SK-N-SH (cell line): Measurements from ENCODE around the gene PPP5C. TPM values are rescaled to one million over a fixed set of nuclear protein-coding genes. Genes with fewer than 3 reads are reported as not detected.
A peak's percentile ranks its signal among the peaks of the same experiment; 100 is the strongest.

Experiments
- CTCF ChIA-PET: fragments of 300-600, 350-600 bp; formaldehyde crosslinking; extraction: SDS; loops from one replicate; lab custom pipeline; 2021; lab: Yijun Ruan, JAX
- POLR2A ChIA-PET: fragments of 350-600 bp; sonication (Branson Sonifier 250); formaldehyde crosslinking; extraction: SDS; loops from one replicate; lab custom pipeline; 2020; ENCODE audit warnings: antibody characterized with exemption, inconsistent platforms; lab: Yijun Ruan, JAX
- DNase-seq: peaks from one replicate; pipeline ENCODE4 v3.0.0; 2012
- H2AFZ ChIP-seq: fragments of 200-600 bp; sonication (generic); 2 replicates; pipeline ENCODE4 v1.8.1; 2016; ENCODE audit warnings: antibody characterized with exemption, mild to moderate bottlenecking, low read depth
- H3F3A ChIP-seq: fragments of 200-600 bp; sonication (generic); replicated peaks from 2 replicates; pipeline ENCODE3; 2016; ENCODE audit warnings: antibody characterized with exemption, mild to moderate bottlenecking; ENCODE audit not compliant: insufficient read depth
- H3K27ac ChIP-seq, 2 experiments: fragments of 200-500 bp in 1 of 2; fragments of 200-600 bp in 1 of 2; sonication (Bioruptor generic) in 1 of 2; sonication (generic), shearing (Covaris generic) in 1 of 2; 2 replicates each; pipeline versions ENCODE4 v1.5.1 to v1.6.1; 2014 to 2016; ENCODE audit warnings: low read depth in 2 of 2, inconsistent platforms in 1 of 2, low read length in 1 of 2, mild to moderate bottlenecking in 1 of 2, mixed read lengths in 1 of 2
- H3K27me3 ChIP-seq: fragments of 200-600 bp; sonication (generic), shearing (Covaris generic); 2 replicates; pipeline ENCODE4 v1.6.1; 2016; ENCODE audit warnings: mixed run types; ENCODE audit not compliant: insufficient read depth
- H3K36me3 ChIP-seq, 2 experiments: fragments of 200-500 bp in 1 of 2; fragments of 200-600 bp in 1 of 2; sonication (Bioruptor generic) in 1 of 2; sonication (generic) in 1 of 2; replicated peaks in 1 of 2; 2 replicates each; pipeline versions ENCODE3 to v1.5.1; 2014 to 2016; ENCODE audit warnings: low read length in 1 of 2, mild to moderate bottlenecking in 1 of 2; ENCODE audit not compliant: insufficient read depth in 2 of 2, control insufficient read depth in 1 of 2
- H3K4me1 ChIP-seq, 2 experiments: fragments of 200-500 bp in 1 of 2; fragments of 200-600 bp in 1 of 2; sonication (Bioruptor generic) in 1 of 2; sonication (generic), shearing (Covaris generic) in 1 of 2; 2 replicates each; pipeline versions ENCODE4 v1.5.1 to v1.6.1; 2014 to 2016; ENCODE audit warnings: low read depth in 1 of 2, low read length in 1 of 2, mixed run types in 1 of 2; ENCODE audit not compliant: insufficient read depth in 2 of 2, control insufficient read depth in 1 of 2
- H3K4me2 ChIP-seq: fragments of 200-600 bp; sonication (generic), shearing (Covaris generic); 2 replicates; pipeline ENCODE4 v1.6.1; 2017; ENCODE audit warnings: mixed run types
- H3K4me3 ChIP-seq, 2 experiments: fragments of 200-500 bp in 1 of 2; fragments of 200-600 bp in 1 of 2; sonication (Bioruptor generic) in 1 of 2; sonication (generic), shearing (Covaris generic) in 1 of 2; 2 replicates each; pipeline versions ENCODE4 v1.5.1 to v1.8.1; 2014 to 2016; ENCODE audit warnings: low read depth in 2 of 2, inconsistent platforms in 1 of 2, low read length in 1 of 2, mild to moderate bottlenecking in 1 of 2, mixed read lengths in 1 of 2, moderate library complexity in 1 of 2
- H3K79me2 ChIP-seq: fragments of 200-600 bp; sonication (generic); 2 replicates; pipeline ENCODE4 v1.8.1; 2017; ENCODE audit warnings: mild to moderate bottlenecking; ENCODE audit not compliant: insufficient read depth
- H3K9ac ChIP-seq: fragments of 200-600 bp; sonication (generic); 2 replicates; pipeline ENCODE4 v1.6.1; 2017; ENCODE audit warnings: mixed run types
- H3K9me2 ChIP-seq: fragments of 200-600 bp; sonication (generic); 2 replicates; pipeline ENCODE4 v1.6.1; 2017; ENCODE audit warnings: mixed run types
- H3K9me3 ChIP-seq: fragments of 200-600 bp; sonication (generic); 2 replicates; pipeline ENCODE4 v1.6.1; 2017; ENCODE audit warnings: mixed run types, mild to moderate bottlenecking, moderate library complexity
- H4K20me1 ChIP-seq: fragments of 200-600 bp; sonication (generic); 2 replicates; pipeline ENCODE4 v1.6.1; 2017; ENCODE audit warnings: mild to moderate bottlenecking, mixed run types; ENCODE audit not compliant: insufficient read depth
- CHD2 ChIP-seq: fragments of 150-350 bp; IDR thresholded peaks from 2 replicates; pipeline ENCODE4 v1.6.1; 2018; ENCODE audit warnings: low read length; ENCODE audit not compliant: partially characterized antibody
- CTCF ChIP-seq: fragments of 200-600 bp; sonication (generic); IDR thresholded peaks from 2 replicates; pipeline ENCODE4 v1.6.1; 2017; ENCODE audit warnings: antibody characterized with exemption, mild to moderate bottlenecking, moderate library complexity
- EP300 ChIP-seq, 2 experiments: IDR thresholded peaks; 2 replicates each; pipeline versions ENCODE4 v1.4.0 to v1.6.1; 2012; ENCODE audit warnings: borderline replicate concordance in 1 of 2, low read depth in 1 of 2, low read length in 1 of 2
- EZH2phosphoT487 ChIP-seq: fragments of 200-600 bp; sonication (generic); IDR thresholded peaks from 2 replicates; pipeline ENCODE4 v1.6.1; 2017; ENCODE audit warnings: low read depth, mixed run types, mild to moderate bottlenecking, antibody characterized with exemption, moderate library complexity, borderline replicate concordance
- FOSL2 ChIP-seq: IDR thresholded peaks from 2 replicates; pipeline ENCODE4 v1.4.0; 2012; ENCODE audit warnings: low read depth, mild to moderate bottlenecking, moderate library complexity, borderline replicate concordance
- GABPA ChIP-seq: IDR thresholded peaks from 2 replicates; pipeline ENCODE4 v1.4.0; 2012; ENCODE audit warnings: low read depth, mild to moderate bottlenecking
- JUND ChIP-seq: IDR thresholded peaks from 2 replicates; pipeline ENCODE4 v1.4.0; 2012
- MAX ChIP-seq: IDR thresholded peaks from 2 replicates; pipeline ENCODE4 v1.4.0; 2012; ENCODE audit warnings: low read depth
- NFIC ChIP-seq: IDR thresholded peaks from 2 replicates; pipeline ENCODE4 v1.4.0; 2012; ENCODE audit warnings: borderline replicate concordance
- PBX3 ChIP-seq: IDR thresholded peaks from 2 replicates; pipeline ENCODE4; 2012
- RCOR1 ChIP-seq: fragments of 150-350 bp; IDR thresholded peaks from 2 replicates; pipeline ENCODE4 v1.6.1; 2017; ENCODE audit warnings: antibody characterized with exemption, low read length
- SMC3 ChIP-seq: IDR thresholded peaks from 2 replicates; pipeline ENCODE4 v1.6.1; 2012; ENCODE audit warnings: low read depth, low read length, improper control_type of control experiment
- TAF1 ChIP-seq: IDR thresholded peaks from 2 replicates; pipeline ENCODE4 v1.6.1; 2012; ENCODE audit warnings: low read depth, mild to moderate bottlenecking, low read length, moderate library complexity, borderline replicate concordance
- TCF12 ChIP-seq: IDR thresholded peaks from 2 replicates; pipeline ENCODE4 v1.4.0; 2012
- TEAD4 ChIP-seq: IDR thresholded peaks from 2 replicates; pipeline ENCODE4 v1.4.0; 2012; ENCODE audit warnings: mild to moderate bottlenecking, borderline replicate concordance; ENCODE audit not compliant: insufficient read depth
- USF2 ChIP-seq: fragments of 150-350 bp; IDR thresholded peaks from 2 replicates; pipeline ENCODE4 v1.6.1; 2017; ENCODE audit warnings: antibody characterized with exemption, low read length, low read depth, borderline replicate concordance
- ZBTB33 ChIP-seq: IDR thresholded peaks from 2 replicates; pipeline ENCODE4 v1.4.0; 2012; ENCODE audit warnings: low read depth, borderline replicate concordance
- WGBS: methylation state at CpG from one replicate; pipeline ENCODE4 v1.1.6; 2017; ENCODE audit warnings: low lambda C conversion rate; 5-methylcytosine and 5-hydroxymethylcytosine counted together
- polyA plus RNA-seq, 3 experiments: library from polyadenylated mRNA; depleted of rRNA; stranded (reverse); fragments of >200 nt; gene quantifications; 2 replicates each; pipeline ENCODE4 v1.2.3, GENCODE V29; 2012

PPP5C gene
- polyA plus RNA-seq, 1 of the 3 experiments (the other 2 are of a cell fraction): 162 TPM

GRCh38 chr19:46361915-46362314 lies 15.0 kb downstream of the PPP5C start:
- Histone ChIP-seq H3K9me2 (no peaks in the 10 kb centered on the region), H3K36me3 (peaks cover 18% of the 10 kb centered on the region in 2 experiments), H3K4me1 (peaks cover 4 to 16% of the 10 kb centered on the region in 2 experiments; a peak in 2 of 4 replicates), H3K27me3 (no peaks in the 10 kb centered on the region), H3K9me3 (no peaks in the 10 kb centered on the region), H4K20me1 (peaks cover 18% of the 10 kb centered on the region; the same call in 1 of the 2 replicates), H3K4me3 (no peak overlapping the region), H3K9ac (no peak overlapping the region), H3K4me2 (0 out of 2 replicates have a peak overlapping the region, but pooled peaks have one; percentile 24), H3F3A (peaks cover 6% of the 10 kb centered on the region), H3K79me2 (peaks cover 66% of the 10 kb centered on the region), H3K27ac (peak overlapping the region in 1 of 2 experiments; percentile 35; a peak in 2 of 4 replicates), H2AFZ (no peak overlapping the region)
- POLR2A ChIA-PET: no interaction called here
- DNase-seq: no peak
- CTCF ChIA-PET: interaction anchor here (1.0 kb wide), 1 partner anchor 15 kb away, joined by 3 read pairs; the partner anchor contains the start of gene PPP5C
- WGBS: 60% methylated on average over 2 of the region's 2 CpGs
- TF ChIP-seq EP300 (IDR thresholded peaks at IDR 0.05; ENCODE audit: borderline replicate concordance in 1 of 2, low read depth in 1 of 2, low read length in 1 of 2): no peak
- TF ChIP-seq FOSL2: no peak
- TF ChIP-seq TAF1: no peak
- TF ChIP-seq ZBTB33: no peak
- no peak for TF ChIP-seq EZH2phosphoT487
- TF ChIP-seq CHD2: no peak

- CTCF ChIA-PET: interaction anchor here (0.6 to 2.5 kb wide), 4 partner anchors 15 to 84 kb away, joined by 3 to 8 read pairs (median 4); partner anchors contain the start of gene PPP5C
- POLR2A ChIA-PET: no interaction called here
These were observed 17.5 kb downstream of the PPP5C start for GRCh38 chr19:46364359-46364758.

More at GRCh38 chr19:46364359-46364758, 17.5 kb downstream of the PPP5C start:
- TF ChIP-seq RCOR1: no peak
- no peak for TF ChIP-seq EP300 (IDR thresholded peaks at IDR 0.05; ENCODE audit: borderline replicate concordance in 1 of 2, low read depth in 1 of 2, low read length in 1 of 2)
- no peak for TF ChIP-seq FOSL2
- no peak for TF ChIP-seq TCF12
- TF ChIP-seq SMC3: no peak
- no peak for TF ChIP-seq GABPA
- TF ChIP-seq CTCF: no peak
- TF ChIP-seq TEAD4: no peak
- TF ChIP-seq JUND: no peak
- no peak for TF ChIP-seq USF2
- TF ChIP-seq PBX3: no peak
- TF ChIP-seq MAX: no peak
- TF ChIP-seq NFIC: no peak
- TF ChIP-seq EZH2phosphoT487: no peak
- no peak overlapping the region for H3K4me3 ChIP-seq
- no peak overlapping the region for H3K27ac ChIP-seq
- H3K9me2 ChIP-seq: no peaks in the 10 kb centered on the region
- DNase-seq: no peak
- 0 out of 4 replicates have a peak, but pooled peaks cover 0 to 7% of the 10 kb centered on the region in 2 experiments for H3K4me1 ChIP-seq
- peaks cover 16 to 22% of the 10 kb centered on the region in 2 experiments for H3K36me3 ChIP-seq
- no peak overlapping the region for H3K4me2 ChIP-seq
- no peaks in the 10 kb centered on the region for H3K27me3 ChIP-seq
- WGBS: 92% methylated on average over 2 of the region's 2 CpGs
- peaks cover 6% of the 10 kb centered on the region for H3F3A ChIP-seq
- H3K79me2 ChIP-seq: peaks cover 59% of the 10 kb centered on the region
- 0 out of 2 replicates have a peak, but pooled peaks cover 5% of the 10 kb centered on the region for H4K20me1 ChIP-seq
- H3K9ac ChIP-seq: no peak overlapping the region
- no peaks in the 10 kb centered on the region for H3K9me3 ChIP-seq
- no peak overlapping the region for H2AFZ ChIP-seq
